HG02981 (cell line): Measurements from ENCODE around the gene ANKRD13B.
A peak's percentile ranks its signal among the peaks of the same experiment; 100 is the strongest.

ENCODE experiments used
- ATAC-seq: cut with Tn5 transposase; IDR thresholded peaks from one replicate; pipeline ENCODE4 v1.9.1; 2021; ENCODE audit warnings: mild to moderate bottlenecking, moderate library complexity; ENCODE audit not compliant: unreplicated experiment

The ANKRD13B gene

DNA sequence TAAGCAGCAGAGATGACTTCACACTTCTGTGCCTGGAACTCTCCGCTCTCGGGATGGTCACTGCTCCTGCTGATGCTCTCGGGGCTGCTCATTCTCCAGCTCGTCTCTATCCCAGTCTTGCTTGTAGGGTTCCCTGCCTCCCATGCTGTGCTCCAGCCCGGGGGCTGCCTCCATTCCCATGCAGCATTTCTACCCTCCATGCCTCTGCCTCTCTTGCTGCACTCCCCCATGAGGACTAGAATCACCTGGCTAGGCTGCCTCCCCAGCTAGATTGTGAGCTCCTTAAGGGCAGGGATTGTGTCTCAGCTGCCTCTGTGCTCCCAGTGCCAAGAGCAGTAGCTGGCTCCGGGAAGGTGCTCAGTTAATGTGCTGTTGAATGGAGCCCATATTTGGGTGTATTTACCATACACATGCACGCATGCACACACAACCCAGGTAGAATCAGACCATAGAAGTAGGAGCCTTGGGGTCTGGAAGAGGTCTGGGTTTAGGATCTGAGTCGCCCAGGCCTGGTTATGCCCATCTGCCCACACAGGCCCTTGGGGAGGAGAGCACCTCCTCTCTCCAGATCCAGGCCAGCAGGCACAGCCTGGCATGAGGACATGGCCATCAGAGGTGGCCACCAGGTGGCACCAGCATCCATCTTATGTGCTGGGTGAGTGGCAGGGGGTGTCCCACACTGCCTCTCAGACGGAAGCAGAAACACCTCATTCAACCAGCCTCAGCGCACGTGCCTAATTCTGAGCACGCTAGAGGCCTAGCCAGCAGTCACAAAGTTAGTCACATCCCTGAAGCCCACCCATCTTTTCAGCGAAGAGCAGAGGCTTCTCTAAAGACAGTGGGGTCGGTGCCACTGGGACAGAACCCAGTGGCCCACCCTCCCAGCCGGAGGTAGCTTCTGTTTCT lies 12.8 kb upstream of the ANKRD13B start:
- peak; percentile 86 for ATAC-seq

- ATAC-seq, result no peak
Observed at GRCh38 chr17:29581583-29582253, 11.2 kb upstream of the ANKRD13B start.

- ATAC-seq, result no peak
Observed at GRCh38 chr17:29582254-29582765, 10.6 kb upstream of the ANKRD13B start.

GRCh38 chr17:29582772-29583171 lies 10.2 kb upstream of the ANKRD13B start:
- ATAC-seq, result no peak

DNA sequence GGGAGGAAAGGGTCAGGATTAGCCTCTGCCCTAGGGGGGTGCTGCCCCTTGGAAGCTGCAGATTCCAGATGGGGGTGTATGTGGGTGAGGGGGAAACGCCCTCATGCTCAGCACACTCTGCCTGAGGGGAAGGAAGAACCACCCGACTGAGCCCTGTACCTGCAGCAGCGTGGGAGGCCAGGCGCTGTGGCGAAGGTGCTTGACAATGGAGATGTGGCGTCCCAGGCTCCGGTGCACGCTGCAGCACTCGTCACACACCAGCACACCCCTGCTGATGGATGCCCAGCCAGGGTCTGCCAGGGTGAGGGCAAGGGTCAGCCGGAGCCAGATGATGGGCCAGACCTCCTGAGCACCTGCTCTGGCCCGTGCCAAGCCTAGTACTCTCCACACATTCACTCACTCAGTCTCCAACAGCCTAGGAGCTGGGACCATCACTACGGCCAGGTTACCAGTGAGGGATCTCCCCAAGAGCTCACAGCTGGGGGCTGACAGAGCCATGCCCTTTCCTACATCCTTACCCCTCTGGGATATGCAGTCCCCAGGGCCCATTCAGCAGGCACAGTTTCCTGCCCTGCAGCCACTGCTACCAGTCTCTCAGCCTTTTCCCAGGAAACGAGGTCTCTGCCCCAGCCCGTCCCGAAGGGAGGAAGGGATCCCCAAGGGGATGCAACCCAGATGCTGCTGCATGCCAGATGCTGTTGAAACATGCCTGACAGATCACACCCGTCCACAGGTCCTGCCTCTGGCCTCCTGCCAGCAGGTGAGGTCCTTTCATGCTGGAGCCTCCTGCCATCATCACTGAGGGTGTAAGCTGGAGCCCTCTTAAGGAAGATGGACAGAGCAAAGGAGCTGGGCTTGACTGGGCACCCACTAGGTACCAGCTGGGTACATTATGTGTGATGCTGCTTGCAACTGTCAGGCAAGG lies 9.3 kb upstream of the ANKRD13B start:
- ATAC-seq, result no peak

DNA sequence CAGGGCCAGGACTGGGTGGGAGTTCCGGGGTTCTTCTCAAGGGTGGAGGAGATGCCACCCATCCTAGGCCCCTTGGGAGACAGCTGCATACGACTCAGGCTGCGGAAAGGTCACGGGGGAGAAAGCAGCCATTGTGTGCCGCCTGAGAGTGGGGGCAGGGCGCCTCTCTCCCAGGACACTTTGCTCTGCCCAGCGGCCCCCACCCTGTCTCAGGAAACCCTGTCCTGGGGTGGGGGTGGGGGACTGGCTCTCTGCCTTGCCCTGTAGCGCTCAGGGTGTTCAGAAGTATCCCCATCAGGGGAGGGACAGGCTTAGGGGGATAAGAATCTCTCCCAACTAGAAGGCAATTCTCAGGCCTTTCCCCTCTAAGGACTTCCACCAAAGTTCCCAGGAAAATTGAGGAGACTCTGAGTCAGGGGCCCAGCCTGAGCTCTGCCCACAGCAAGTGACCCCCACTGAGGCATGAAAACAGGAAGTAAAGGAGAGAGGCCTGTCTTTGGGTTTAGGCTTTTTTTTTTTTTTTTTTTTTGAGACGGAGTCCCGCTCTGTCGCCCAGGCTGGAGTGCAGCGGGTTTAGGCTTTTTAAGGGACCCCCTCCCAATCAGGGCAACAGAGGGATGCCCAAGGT lies 8.4 kb upstream of the ANKRD13B start:
- no peak for ATAC-seq

GRCh38 chr17:29585080-29585751 lies 7.7 kb upstream of the ANKRD13B start:
- ATAC-seq, result no peak

GRCh38 chr17:29586676-29587469 lies 6.1 kb upstream of the ANKRD13B start:
- no peak for ATAC-seq

- ATAC-seq, result no peak
Observed at GRCh38 chr17:29587591-29587990, 5.3 kb upstream of the ANKRD13B start.

GRCh38 chr17:29588017-29588561 lies 4.8 kb upstream of the ANKRD13B start:
- no peak for ATAC-seq

- ATAC-seq, result peak; percentile 16
Observed at GRCh38 chr17:29588562-29589411, 4.1 kb upstream of the ANKRD13B start.

DNA sequence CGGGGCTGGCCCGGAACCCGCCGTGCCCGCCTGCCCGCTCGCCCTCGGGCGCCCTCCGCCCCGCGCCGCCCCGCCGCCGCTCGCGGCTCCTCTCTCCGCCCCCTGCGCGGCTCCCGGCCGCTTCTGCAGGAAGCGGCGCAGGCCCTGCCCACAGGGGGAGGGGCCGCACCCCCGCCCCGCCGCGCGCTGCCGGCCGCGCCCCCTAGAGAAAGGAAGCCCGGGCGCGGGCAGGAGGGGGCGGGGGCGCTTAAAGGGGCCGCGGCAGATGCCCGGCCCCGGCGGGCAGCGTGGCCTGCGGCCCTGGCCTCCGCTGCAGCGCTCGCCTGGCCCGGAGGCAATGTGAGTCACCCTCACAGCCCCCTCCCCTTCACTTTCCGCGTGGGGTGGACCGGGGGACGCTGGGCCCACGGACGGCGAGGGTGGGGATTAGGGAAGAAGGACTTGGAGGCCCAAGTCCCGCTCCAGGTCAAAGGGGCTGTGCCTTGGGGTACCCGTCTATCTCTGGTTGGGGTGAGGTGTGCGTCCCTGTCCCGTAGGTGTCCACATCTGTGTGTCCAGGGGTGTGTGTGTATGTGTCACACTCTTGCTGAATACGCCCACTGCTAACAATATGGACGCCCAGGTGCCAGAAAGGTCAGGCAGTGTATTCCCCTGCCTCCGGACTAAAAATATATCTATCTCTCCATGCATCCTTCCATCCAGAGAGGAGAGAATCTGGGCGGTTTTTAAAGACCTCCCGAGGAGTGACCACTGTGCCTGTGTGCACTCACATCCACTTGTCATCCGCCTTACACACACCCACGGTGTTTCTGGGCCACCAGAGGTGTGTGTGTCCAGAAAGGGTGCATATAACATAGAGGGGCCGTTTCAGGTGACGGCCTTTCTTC lies 3.2 kb upstream of the ANKRD13B start, which contains the start of gene GIT1:
Gene GIT1, minus strand, starts transcription at position 125 of the 887 bp plus-strand sequence. CDS start 270 bp downstream, outside the sequence.
- ATAC-seq, result peak; percentile 61

GRCh38 chr17:29590411-29591145 lies 2.4 kb upstream of the ANKRD13B start:
- ATAC-seq, result no peak

DNA sequence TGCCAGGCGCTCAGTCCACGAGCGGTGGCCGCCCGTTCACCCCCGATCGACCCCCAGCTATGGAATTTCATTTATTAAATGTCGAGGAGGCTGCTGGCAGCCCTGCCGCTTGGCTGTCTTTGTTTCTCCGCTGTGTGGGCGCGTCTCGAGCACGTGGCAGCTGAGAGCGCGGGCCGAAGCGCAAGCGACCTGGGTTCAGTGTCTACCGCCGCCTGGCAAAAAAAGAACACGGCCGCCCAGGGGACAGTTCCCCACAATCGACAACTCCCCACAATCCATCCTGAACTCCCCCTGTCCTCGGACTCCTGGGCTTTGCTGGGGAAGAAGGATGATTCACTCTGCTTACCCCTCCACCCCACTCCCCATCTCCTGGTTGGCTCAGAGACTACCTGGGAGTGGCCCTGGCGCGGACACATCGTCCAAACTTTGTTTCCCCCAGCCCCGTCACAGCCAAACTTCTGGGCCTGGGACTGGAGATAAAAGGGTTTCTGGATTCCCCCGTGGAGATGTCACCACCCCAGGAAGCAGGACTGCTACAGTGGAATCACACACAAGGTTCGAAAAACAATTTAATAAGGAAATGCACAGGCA lies 1.7 kb upstream of the ANKRD13B start:
- no peak for ATAC-seq

GRCh38 chr17:29591737-29592608 lies 959 bp upstream of the ANKRD13B start:
- no peak for ATAC-seq
